SK-N-SH treated with all-trans-retinoic acid at 6 μM for 48 hours (cell line): ENCODE data around the gene CHRM1.
A peak's percentile ranks its signal among the peaks of the same experiment; 100 is the strongest.

ENCODE experiments used
- ATAC-seq: fragments of 200-7000 bp; cut with Tn5 transposase; 3 replicates; pipeline ENCODE4 v1.9.1; 2020; ENCODE audit warnings: mild to moderate bottlenecking, moderate library complexity
- BACH2 ChIP-seq: fragments of 250-450 bp; sonication (Bioruptor Pico); IDR thresholded peaks from 2 replicates; pipeline ENCODE4 v1.9.0; 2021; ENCODE audit warnings: mild to moderate bottlenecking, borderline replicate concordance
- CSDC2 ChIP-seq: fragments of 250-450 bp; sonication (Bioruptor Pico); IDR thresholded peaks from 2 replicates; pipeline ENCODE4 v1.5.0; 2020; ENCODE audit warnings: mild to moderate bottlenecking, moderate library complexity
- GLIS3 ChIP-seq: fragments of 250-450 bp; sonication (Bioruptor Pico); IDR thresholded peaks from 2 replicates; pipeline ENCODE4 v1.5.0; 2020; ENCODE audit warnings: mild to moderate bottlenecking, moderate library complexity
- OSR1 ChIP-seq: fragments of 250-450 bp; sonication (Bioruptor Pico); IDR thresholded peaks from 2 replicates; pipeline ENCODE4 v1.8.0; 2022; ENCODE audit warnings: moderate library complexity, mild to moderate bottlenecking, inconsistent platforms
- PATZ1 ChIP-seq: fragments of 250-450 bp; sonication (Bioruptor Pico); IDR thresholded peaks from 2 replicates; pipeline ENCODE4 v1.8.0; 2020; ENCODE audit warnings: mild to moderate bottlenecking, moderate library complexity, borderline replicate concordance
- PPARA ChIP-seq: fragments of 250-450 bp; sonication (Bioruptor Pico); IDR thresholded peaks from 2 replicates; pipeline ENCODE4 v1.5.0; 2020; ENCODE audit warnings: mild to moderate bottlenecking, borderline replicate concordance
- RARB ChIP-seq: fragments of 250-450 bp; sonication (Bioruptor Pico); IDR thresholded peaks from 2 replicates; pipeline ENCODE4 v1.8.0; 2021; ENCODE audit warnings: mild to moderate bottlenecking, moderate library complexity
- TCF4 ChIP-seq: fragments of 250-450 bp; sonication (Bioruptor Pico); IDR thresholded peaks from 2 replicates; pipeline ENCODE4 v1.8.0; 2021; ENCODE audit warnings: mild to moderate bottlenecking, moderate library complexity, borderline replicate concordance
- TOX ChIP-seq: fragments of 250-450 bp; sonication (Bioruptor Pico); IDR thresholded peaks from 2 replicates; pipeline ENCODE4 v1.8.0; 2021; ENCODE audit warnings: mild to moderate bottlenecking, moderate library complexity, borderline replicate concordance
- ZC3H10 ChIP-seq: fragments of 250-450 bp; sonication (Bioruptor Pico); IDR thresholded peaks from 2 replicates; pipeline ENCODE4 v1.5.1; 2021; ENCODE audit warnings: mild to moderate bottlenecking, moderate library complexity
- ZFP3 ChIP-seq: fragments of 250-450 bp; sonication (Bioruptor Pico); IDR thresholded peaks from 2 replicates; pipeline ENCODE4 v1.5.0; 2020; ENCODE audit warnings: mild to moderate bottlenecking, moderate library complexity
- ZNF565 ChIP-seq: fragments of 450-650 bp; formaldehyde crosslinking; conservative IDR thresholded peaks from 2 replicates; pipeline ENCODE4 v1.5.0; 2020; ENCODE audit warnings: low read depth, mild to moderate bottlenecking, moderate library complexity
- TF ChIP-seq, protein P1 (sequence below): fragments of 250-450 bp; sonication (Bioruptor Pico); IDR thresholded peaks from 2 replicates; pipeline ENCODE4 v1.5.1; 2021; ENCODE audit warnings: mild to moderate bottlenecking, moderate library complexity
- TF ChIP-seq, protein P2 (sequence below): fragments of 250-450 bp; sonication (Bioruptor Pico); IDR thresholded peaks from 2 replicates; pipeline ENCODE4 v1.5.1; 2020; ENCODE audit warnings: low read depth, mild to moderate bottlenecking, moderate library complexity
- TF ChIP-seq, protein P3 (sequence below): fragments of 250-450 bp; sonication (Bioruptor Pico); IDR thresholded peaks from 2 replicates; pipeline ENCODE4 v1.8.0; 2021; ENCODE audit warnings: low read depth, mild to moderate bottlenecking, moderate library complexity, borderline replicate concordance

The CHRM1 gene

GRCh38 chr11:62892077-62892922 is 28.9 kb downstream of the CHRM1 start (continued):
- TF ChIP-seq, protein P1, sequence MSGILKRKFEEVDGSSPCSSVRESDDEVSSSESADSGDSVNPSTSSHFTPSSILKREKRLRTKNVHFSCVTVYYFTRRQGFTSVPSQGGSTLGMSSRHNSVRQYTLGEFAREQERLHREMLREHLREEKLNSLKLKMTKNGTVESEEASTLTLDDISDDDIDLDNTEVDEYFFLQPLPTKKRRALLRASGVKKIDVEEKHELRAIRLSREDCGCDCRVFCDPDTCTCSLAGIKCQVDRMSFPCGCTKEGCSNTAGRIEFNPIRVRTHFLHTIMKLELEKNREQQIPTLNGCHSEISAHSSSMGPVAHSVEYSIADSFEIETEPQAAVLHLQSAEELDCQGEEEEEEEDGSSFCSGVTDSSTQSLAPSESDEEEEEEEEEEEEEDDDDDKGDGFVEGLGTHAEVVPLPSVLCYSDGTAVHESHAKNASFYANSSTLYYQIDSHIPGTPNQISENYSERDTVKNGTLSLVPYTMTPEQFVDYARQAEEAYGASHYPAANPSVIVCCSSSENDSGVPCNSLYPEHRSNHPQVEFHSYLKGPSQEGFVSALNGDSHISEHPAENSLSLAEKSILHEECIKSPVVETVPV (CRISPR knock-in tag) = no peak

- ATAC-seq = peak; percentile 32
- TF ChIP-seq ZC3H10 (CRISPR knock-in tag) = no peak
- TF ChIP-seq PATZ1 (CRISPR knock-in tag) = peak; percentile 49; the same call in 1 of the 2 replicates
- TF ChIP-seq, protein P2, sequence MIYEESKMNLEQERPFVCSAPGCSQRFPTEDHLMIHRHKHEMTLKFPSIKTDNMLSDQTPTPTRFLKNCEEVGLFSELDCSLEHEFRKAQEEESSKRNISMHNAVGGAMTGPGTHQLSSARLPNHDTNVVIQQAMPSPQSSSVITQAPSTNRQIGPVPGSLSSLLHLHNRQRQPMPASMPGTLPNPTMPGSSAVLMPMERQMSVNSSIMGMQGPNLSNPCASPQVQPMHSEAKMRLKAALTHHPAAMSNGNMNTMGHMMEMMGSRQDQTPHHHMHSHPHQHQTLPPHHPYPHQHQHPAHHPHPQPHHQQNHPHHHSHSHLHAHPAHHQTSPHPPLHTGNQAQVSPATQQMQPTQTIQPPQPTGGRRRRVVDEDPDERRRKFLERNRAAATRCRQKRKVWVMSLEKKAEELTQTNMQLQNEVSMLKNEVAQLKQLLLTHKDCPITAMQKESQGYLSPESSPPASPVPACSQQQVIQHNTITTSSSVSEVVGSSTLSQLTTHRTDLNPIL (CRISPR knock-in tag) = 0 out of 2 replicates have a peak, but pooled peaks have one; percentile 38
- TF ChIP-seq, all 23 proteins: peak for 2
Observed at GRCh38 chr11:62889484-62890437, 31.4 kb downstream of the CHRM1 start.

DNA sequence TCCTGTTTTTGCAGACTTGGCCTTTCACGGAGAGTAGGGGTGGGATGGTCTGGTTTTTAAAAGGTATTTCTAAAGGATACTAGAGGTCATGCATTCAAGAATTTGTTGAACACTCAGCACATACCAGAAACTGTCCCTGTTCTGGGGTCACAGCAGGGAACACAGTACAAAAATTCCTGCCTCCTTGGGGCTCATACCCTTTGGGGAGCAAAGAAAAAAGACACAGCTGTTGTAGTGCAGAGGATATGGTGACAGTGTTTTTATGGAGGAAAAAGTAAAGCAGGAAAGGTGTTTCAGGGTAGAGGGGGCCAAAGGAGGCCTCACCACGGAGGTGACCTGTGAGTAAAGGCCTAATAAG is 32.1 kb downstream of the CHRM1 start:
- ATAC-seq = no peak
- no peak for TF ChIP-seq TOX (CRISPR knock-in tag)
- TF ChIP-seq CSDC2 (CRISPR knock-in tag) = no peak
- no peak for TF ChIP-seq OSR1
- no peak for TF ChIP-seq ZFP3 (CRISPR knock-in tag)
- TF ChIP-seq, protein P3, sequence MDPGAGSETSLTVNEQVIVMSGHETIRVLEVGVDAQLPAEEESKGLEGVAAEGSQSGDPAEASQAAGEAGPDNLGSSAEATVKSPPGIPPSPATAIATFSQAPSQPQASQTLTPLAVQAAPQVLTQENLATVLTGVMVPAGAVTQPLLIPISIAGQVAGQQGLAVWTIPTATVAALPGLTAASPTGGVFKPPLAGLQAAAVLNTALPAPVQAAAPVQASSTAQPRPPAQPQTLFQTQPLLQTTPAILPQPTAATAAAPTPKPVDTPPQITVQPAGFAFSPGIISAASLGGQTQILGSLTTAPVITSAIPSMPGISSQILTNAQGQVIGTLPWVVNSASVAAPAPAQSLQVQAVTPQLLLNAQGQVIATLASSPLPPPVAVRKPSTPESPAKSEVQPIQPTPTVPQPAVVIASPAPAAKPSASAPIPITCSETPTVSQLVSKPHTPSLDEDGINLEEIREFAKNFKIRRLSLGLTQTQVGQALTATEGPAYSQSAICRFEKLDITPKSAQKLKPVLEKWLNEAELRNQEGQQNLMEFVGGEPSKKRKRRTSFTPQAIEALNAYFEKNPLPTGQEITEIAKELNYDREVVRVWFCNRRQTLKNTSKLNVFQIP (CRISPR knock-in tag) = no peak
- TF ChIP-seq GLIS3 (CRISPR knock-in tag) = no peak
- no peak for TF ChIP-seq PPARA (CRISPR knock-in tag)
- no peak for TF ChIP-seq RARB
- TF ChIP-seq BACH2 = no peak
- TF ChIP-seq ZC3H10 (CRISPR knock-in tag) = no peak
- TF ChIP-seq, all 23 proteins: peak for 0

GRCh38 chr11:62888406-62888805 is 32.8 kb downstream of the CHRM1 start:
- no peak for ATAC-seq
- TF ChIP-seq TOX (CRISPR knock-in tag) (no peak), PATZ1 (CRISPR knock-in tag) (no peak), ZNF565 (no peak), TCF4 (CRISPR knock-in tag) (no peak), ZFP3 (CRISPR knock-in tag) (no peak)
